DOHH2 (cell line): ENCODE results near the gene LMCD1.
"Not testable (repeated sequence)": the region's sequence is repeated elsewhere in the genome, so short reads cannot be mapped to it uniquely, and the experiment has no call there.

Source experiments
- H3F3A ChIP-seq: fragments of 200-600 bp; sonication (generic), shearing (Covaris generic); 2 replicates; pipeline ENCODE4 v1.6.0; 2016; ENCODE audit warnings: antibody characterized with exemption, mild to moderate bottlenecking; ENCODE audit not compliant: control insufficient read depth, insufficient read depth
- H3K27ac ChIP-seq: fragments of 200-600 bp; sonication (generic); 2 replicates; pipeline ENCODE4 v1.5.1; 2014; ENCODE audit warnings: low read depth, mild to moderate bottlenecking, low read length, moderate library complexity
- H3K27me3 ChIP-seq: fragments of 200-600 bp; sonication (generic); 2 replicates; pipeline ENCODE4 v1.6.1; 2014; ENCODE audit warnings: mild to moderate bottlenecking, low read length, mixed read lengths; ENCODE audit not compliant: control insufficient read depth
- H3K36me3 ChIP-seq: fragments of 200-600 bp; sonication (generic); 2 replicates; pipeline ENCODE4 v1.6.1; 2014; ENCODE audit warnings: mild to moderate bottlenecking, low read length, moderate library complexity, mixed read lengths; ENCODE audit not compliant: control insufficient read depth
- H3K4me1 ChIP-seq: fragments of 200-600 bp; sonication (generic); 2 replicates; pipeline ENCODE4 v1.6.1; 2014; ENCODE audit warnings: mild to moderate bottlenecking, low read length, mixed read lengths; ENCODE audit not compliant: control insufficient read depth
- H3K4me2 ChIP-seq: fragments of 200-600 bp; sonication (generic); 2 replicates; pipeline ENCODE4 v1.6.0; 2014; ENCODE audit warnings: mild to moderate bottlenecking, low read length, moderate library complexity
- H3K4me3 ChIP-seq: fragments of 200-600 bp; sonication (generic); 2 replicates; pipeline ENCODE4 v1.5.1; 2014; ENCODE audit warnings: mild to moderate bottlenecking, low read length, mixed read lengths
- H3K79me2 ChIP-seq: fragments of 200-600 bp; sonication (generic); 2 replicates; pipeline ENCODE4 v1.6.1; 2014; ENCODE audit warnings: mild to moderate bottlenecking, low read length, mixed read lengths; ENCODE audit not compliant: control insufficient read depth
- H3K9me2 ChIP-seq: fragments of 200-600 bp; sonication (generic); replicated peaks from 2 replicates; pipeline ENCODE4 v1.6.1; 2014; ENCODE audit warnings: mild to moderate bottlenecking, low read length, mixed read lengths; ENCODE audit not compliant: control insufficient read depth
- H3K9me3 ChIP-seq: fragments of 200-600 bp; sonication (generic); 2 replicates; pipeline ENCODE4 v1.6.1; 2014; ENCODE audit warnings: antibody characterized with exemption, low read length, mixed read lengths; ENCODE audit not compliant: control insufficient read depth, insufficient read depth
- H4K20me1 ChIP-seq: fragments of 200-600 bp; sonication (generic); 2 replicates; pipeline ENCODE4 v1.6.0; 2014; ENCODE audit warnings: low read depth, mild to moderate bottlenecking, antibody characterized with exemption, low read length, moderate library complexity; ENCODE audit not compliant: control insufficient read depth, insufficient read depth
- EZH2phosphoT487 ChIP-seq: fragments of 200-600 bp; sonication (generic); IDR thresholded peaks from 2 replicates; pipeline ENCODE4 v1.6.1; 2017; ENCODE audit warnings: borderline replicate concordance, mild to moderate bottlenecking, antibody characterized with exemption, low read length, moderate library complexity, mixed read lengths
- TF ChIP-seq, protein P1 (sequence below): fragments of 200-600 bp; sonication (generic); IDR thresholded peaks from one replicate; pipeline ENCODE4 v1.5.1; 2014; ENCODE audit warnings: antibody characterized with exemption, mild to moderate bottlenecking, low read depth, low read length; ENCODE audit not compliant: poor library complexity, severe bottlenecking

Gene LMCD1

DNA sequence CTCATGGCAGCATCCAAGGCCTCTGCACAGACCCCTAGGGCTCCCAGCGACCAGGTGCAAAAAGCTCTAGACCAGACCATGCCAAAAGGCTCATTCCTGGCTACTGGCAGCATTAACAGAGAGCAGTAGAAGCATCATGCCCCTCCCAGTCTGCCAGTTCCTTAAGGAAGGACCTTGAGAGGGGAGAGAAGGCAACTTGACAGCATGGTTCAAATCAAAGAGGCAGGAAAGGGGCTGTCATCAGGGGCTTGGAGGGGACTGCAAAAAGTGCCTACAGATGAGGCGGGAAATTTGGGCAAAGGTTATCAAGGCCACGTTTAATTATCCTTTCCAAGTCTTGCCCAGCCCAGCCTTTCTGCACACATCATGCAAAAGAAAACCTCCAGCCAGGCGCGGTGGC, 78.3 kb downstream of the LMCD1 start:
- no peaks in the 10 kb centered on the region for H3K4me1 ChIP-seq
- H3F3A ChIP-seq: no peaks in the 10 kb centered on the region
- H3K79me2 ChIP-seq: no peaks in the 10 kb centered on the region
- no peak overlapping the region for H3K4me3 ChIP-seq
- no peaks in the 10 kb centered on the region for H4K20me1 ChIP-seq
- 0 out of 2 replicates have a peak, but pooled peaks cover 4% of the 10 kb centered on the region for H3K27me3 ChIP-seq
- no peak overlapping the region for H3K4me2 ChIP-seq
- H3K27ac ChIP-seq: no peak overlapping the region
- no peaks in the 10 kb centered on the region for H3K36me3 ChIP-seq
- H3K9me2 ChIP-seq: no peaks in the 10 kb centered on the region
- TF ChIP-seq, protein P1, sequence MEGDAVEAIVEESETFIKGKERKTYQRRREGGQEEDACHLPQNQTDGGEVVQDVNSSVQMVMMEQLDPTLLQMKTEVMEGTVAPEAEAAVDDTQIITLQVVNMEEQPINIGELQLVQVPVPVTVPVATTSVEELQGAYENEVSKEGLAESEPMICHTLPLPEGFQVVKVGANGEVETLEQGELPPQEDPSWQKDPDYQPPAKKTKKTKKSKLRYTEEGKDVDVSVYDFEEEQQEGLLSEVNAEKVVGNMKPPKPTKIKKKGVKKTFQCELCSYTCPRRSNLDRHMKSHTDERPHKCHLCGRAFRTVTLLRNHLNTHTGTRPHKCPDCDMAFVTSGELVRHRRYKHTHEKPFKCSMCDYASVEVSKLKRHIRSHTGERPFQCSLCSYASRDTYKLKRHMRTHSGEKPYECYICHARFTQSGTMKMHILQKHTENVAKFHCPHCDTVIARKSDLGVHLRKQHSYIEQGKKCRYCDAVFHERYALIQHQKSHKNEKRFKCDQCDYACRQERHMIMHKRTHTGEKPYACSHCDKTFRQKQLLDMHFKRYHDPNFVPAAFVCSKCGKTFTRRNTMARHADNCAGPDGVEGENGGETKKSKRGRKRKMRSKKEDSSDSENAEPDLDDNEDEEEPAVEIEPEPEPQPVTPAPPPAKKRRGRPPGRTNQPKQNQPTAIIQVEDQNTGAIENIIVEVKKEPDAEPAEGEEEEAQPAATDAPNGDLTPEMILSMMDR: no peak
- TF ChIP-seq EZH2phosphoT487: no peak
- H3K9me3 ChIP-seq: no peaks in the 10 kb centered on the region

- not testable (repeated sequence) for H3K9me3 ChIP-seq
These were observed 78.8 kb downstream of the LMCD1 start for GRCh38 chr3:8580434-8580833.

GRCh38 chr3:8581373-8581772, 79.8 kb downstream of the LMCD1 start:
- no peaks in the 10 kb centered on the region for H3K9me3 ChIP-seq

More at GRCh38 chr3:8580434-8580833, 78.8 kb downstream of the LMCD1 start:
- not testable (repeated sequence) for H3K4me2 ChIP-seq, H3K27me3 ChIP-seq, H3K4me3 ChIP-seq, H3K36me3 ChIP-seq, H3K9me2 ChIP-seq, H3K4me1 ChIP-seq, H3K27ac ChIP-seq, H3F3A ChIP-seq, H4K20me1 ChIP-seq, H3K79me2 ChIP-seq

GRCh38 chr3:8581806-8582445, 80.3 kb downstream of the LMCD1 start:
- Histone ChIP-seq H3K4me1 (no peaks in the 10 kb centered on the region), H3F3A (no peaks in the 10 kb centered on the region), H3K9me2 (no peaks in the 10 kb centered on the region), H4K20me1 (no peaks in the 10 kb centered on the region), H3K79me2 (no peaks in the 10 kb centered on the region), H3K36me3 (no peaks in the 10 kb centered on the region), H3K4me2 (no peak overlapping the region), H3K27ac (no peak overlapping the region), H3K27me3 (0 out of 2 replicates have a peak, but pooled peaks cover 4% of the 10 kb centered on the region), H3K4me3 (no peak overlapping the region), H3K9me3 (no peaks in the 10 kb centered on the region)
- TF ChIP-seq, protein P1: no peak
- no peak for TF ChIP-seq EZH2phosphoT487

More at GRCh38 chr3:8581373-8581772, 79.8 kb downstream of the LMCD1 start:
- Histone ChIP-seq H3K4me1 (no peaks in the 10 kb centered on the region), H3K79me2 (no peaks in the 10 kb centered on the region), H3K27me3 (0 out of 2 replicates have a peak, but pooled peaks cover 4% of the 10 kb centered on the region), H3F3A (no peaks in the 10 kb centered on the region), H3K4me2 (no peak overlapping the region), H3K9me2 (no peaks in the 10 kb centered on the region), H3K36me3 (no peaks in the 10 kb centered on the region), H3K27ac (no peak overlapping the region), H3K4me3 (no peak overlapping the region), H4K20me1 (no peaks in the 10 kb centered on the region)
- TF ChIP-seq, protein P1: no peak
- no peak for TF ChIP-seq EZH2phosphoT487
